Measurements from ENCODE around the gene GTF2F2.
"Not testable (repeated sequence)": the region's sequence is repeated elsewhere in the genome, so short reads cannot be mapped to it uniquely, and the experiment has no call there.

The GTF2F2 gene

GRCh38 chr13:45249662-45250061 is 129.4 kb downstream of the GTF2F2 start:
- DNase-seq (ENCODE audit: low read depth in 3 of 3), result no peak

- DNase-seq (ENCODE audit: low read depth in 3 of 3), result no peak
These were observed 134.1 kb downstream of the GTF2F2 start for GRCh38 chr13:45254396-45254795.

GRCh38 chr13:45255247-45255987 is 135.1 kb downstream of the GTF2F2 start:
- no peak for DNase-seq (ENCODE audit: low read depth in 3 of 3)

GRCh38 chr13:45256254-45256653 is 135.9 kb downstream of the GTF2F2 start:
- no peak for DNase-seq (ENCODE audit: low read depth in 3 of 3)

- DNase-seq (ENCODE audit: low read depth in 3 of 3), result no peak
These were observed 137.5 kb downstream of the GTF2F2 start for GRCh38 chr13:45257638-45258333.

GRCh38 chr13:45258334-45258675 is 138.0 kb downstream of the GTF2F2 start:
- DNase-seq (ENCODE audit: low read depth in 3 of 3), result no peak

- DNase-seq (ENCODE audit: low read depth in 3 of 3), result no peak
These were observed 146.9 kb downstream of the GTF2F2 start for GRCh38 chr13:45267215-45267614.

- DNase-seq (ENCODE audit: low read depth in 3 of 3), result no peak
These were observed 148.9 kb downstream of the GTF2F2 start for GRCh38 chr13:45269204-45269603.

- no peak for DNase-seq (ENCODE audit: low read depth in 3 of 3)
These were observed 156.6 kb downstream of the GTF2F2 start for GRCh38 chr13:45276913-45277312.

GRCh38 chr13:45278096-45278645 is 157.9 kb downstream of the GTF2F2 start:
- DNase-seq (ENCODE audit: low read depth in 3 of 3), result no peak

GRCh38 chr13:45280011-45280410 is 159.7 kb downstream of the GTF2F2 start:
- no peak for DNase-seq (ENCODE audit: low read depth in 3 of 3)

- peak; percentile 27 to 54 (median 42) for DNase-seq (ENCODE audit: low read depth in 3 of 3)
These were observed 160.7 kb downstream of the GTF2F2 start for GRCh38 chr13:45280751-45281634.

GRCh38 chr13:45282994-45283393 is 162.7 kb downstream of the GTF2F2 start:
- DNase-seq (ENCODE audit: low read depth in 3 of 3), result no peak

- no peak for DNase-seq (ENCODE audit: low read depth in 3 of 3)
These were observed 169.7 kb downstream of the GTF2F2 start for GRCh38 chr13:45289936-45290563.

- DNase-seq (ENCODE audit: low read depth in 3 of 3), result no peak
These were observed 171.9 kb downstream of the GTF2F2 start for GRCh38 chr13:45292176-45292575.

GRCh38 chr13:45295536-45295935 is 175.2 kb downstream of the GTF2F2 start:
- no peak for DNase-seq (ENCODE audit: low read depth in 3 of 3)

GRCh38 chr13:45296259-45296658 is 175.9 kb downstream of the GTF2F2 start:
- DNase-seq (ENCODE audit: low read depth in 3 of 3), result no peak

- DNase-seq (ENCODE audit: low read depth in 3 of 3), result peak in 1 of 3 experiments; percentile 21
These were observed 177.3 kb downstream of the GTF2F2 start for GRCh38 chr13:45297456-45298205.

- DNase-seq (ENCODE audit: low read depth in 3 of 3), result no peak
These were observed 177.8 kb downstream of the GTF2F2 start for GRCh38 chr13:45298206-45298505.

- not testable (repeated sequence) for DNase-seq (ENCODE audit: low read depth in 3 of 3)
These were observed 178.2 kb downstream of the GTF2F2 start for GRCh38 chr13:45298550-45298949.

GRCh38 chr13:45299194-45299593 is 178.9 kb downstream of the GTF2F2 start:
- DNase-seq (ENCODE audit: low read depth in 3 of 3), result no peak
